Thyroid gland (tissue), 4 donors: ENCODE results near the gene RAET1E. TPM values are rescaled to one million over a fixed set of nuclear protein-coding genes. Genes with fewer than 3 reads are reported as not detected.
"Not testable (repeated sequence)": the region's sequence is repeated elsewhere in the genome, so short reads cannot be mapped to it uniquely, and the experiment has no call there.

Source experiments
- DNase-seq, 2 donors: peaks; one replicate each; pipeline ENCODE4 v3.0.0-alpha.2; 2019
- H3K27ac ChIP-seq, 3 donors: fragments of 200-600 bp; sonication (generic); 1 replicate in 2 of 3; 2 replicates in 1 of 3; pipeline ENCODE4 v1.5.1; 2016 to 2019; ENCODE audit warnings: mild to moderate bottlenecking in 1 of 3, moderate library complexity in 1 of 3
- H3K27me3 ChIP-seq: fragments of 200-600 bp; sonication (generic); one replicate; pipeline ENCODE4 v1.5.1; 2019
- H3K36me3 ChIP-seq, 2 donors: fragments of 200-600 bp; sonication (generic); one replicate each; pipeline ENCODE4 v1.5.1; 2016 to 2019
- H3K4me1 ChIP-seq, 2 donors: fragments of 200-600 bp; sonication (generic); one replicate each; pipeline ENCODE4 v1.5.1; 2017 to 2019
- H3K4me3 ChIP-seq, 3 donors: fragments of 200-600 bp; sonication (generic); replicated peaks in 1 of 3; 1 replicate in 2 of 3; 2 replicates in 1 of 3; pipeline ENCODE4 v1.5.1; 2016; ENCODE audit warnings: mild to moderate bottlenecking in 1 of 3
- H3K9me3 ChIP-seq: fragments of 200-600 bp; sonication (generic); one replicate; pipeline ENCODE4 v1.5.1; 2017
- POLR2A ChIP-seq, 2 donors: fragments of 450-650 bp; IDR thresholded peaks; one replicate each; pipeline ENCODE4 v1.6.1; 2017; ENCODE audit warnings: antibody characterized with exemption in 2 of 2, mild to moderate bottlenecking in 2 of 2, moderate library complexity in 1 of 2
- WGBS, 2 donors: methylation state at CpG; one replicate each; pipeline ENCODE4 v1.1.5; 2017; 5-methylcytosine and 5-hydroxymethylcytosine counted together
- intact Hi-C: fragments of 100-400 bp; cut with DNase I; formaldehyde crosslinking; loops from one replicate; pipeline ENCODE4 v1.15.1; 2023
- total RNA-seq, 4 donors: library from RNA; depleted of rRNA; stranded (reverse); fragments of >200 nt; gene quantifications; one replicate each; pipeline ENCODE4 v1.2.3, GENCODE V29; 2016
- TF ChIP-seq, protein P1 (sequence below), 6 experiments: fragments of 200-600 bp in 3 of 6; fragments of 450-650 bp in 3 of 6; sonication (generic) in 3 of 6; IDR thresholded peaks; one replicate each; pipeline ENCODE4 v1.5.1; 2016 to 2019; ENCODE audit warnings: antibody characterized with exemption in 6 of 6, mild to moderate bottlenecking in 2 of 6, inconsistent platforms in 1 of 6, moderate library complexity in 1 of 6

Gene RAET1E
- total RNA-seq, 4 donors from 2014 or later = 1.7 TPM; not detected in 3

DNA sequence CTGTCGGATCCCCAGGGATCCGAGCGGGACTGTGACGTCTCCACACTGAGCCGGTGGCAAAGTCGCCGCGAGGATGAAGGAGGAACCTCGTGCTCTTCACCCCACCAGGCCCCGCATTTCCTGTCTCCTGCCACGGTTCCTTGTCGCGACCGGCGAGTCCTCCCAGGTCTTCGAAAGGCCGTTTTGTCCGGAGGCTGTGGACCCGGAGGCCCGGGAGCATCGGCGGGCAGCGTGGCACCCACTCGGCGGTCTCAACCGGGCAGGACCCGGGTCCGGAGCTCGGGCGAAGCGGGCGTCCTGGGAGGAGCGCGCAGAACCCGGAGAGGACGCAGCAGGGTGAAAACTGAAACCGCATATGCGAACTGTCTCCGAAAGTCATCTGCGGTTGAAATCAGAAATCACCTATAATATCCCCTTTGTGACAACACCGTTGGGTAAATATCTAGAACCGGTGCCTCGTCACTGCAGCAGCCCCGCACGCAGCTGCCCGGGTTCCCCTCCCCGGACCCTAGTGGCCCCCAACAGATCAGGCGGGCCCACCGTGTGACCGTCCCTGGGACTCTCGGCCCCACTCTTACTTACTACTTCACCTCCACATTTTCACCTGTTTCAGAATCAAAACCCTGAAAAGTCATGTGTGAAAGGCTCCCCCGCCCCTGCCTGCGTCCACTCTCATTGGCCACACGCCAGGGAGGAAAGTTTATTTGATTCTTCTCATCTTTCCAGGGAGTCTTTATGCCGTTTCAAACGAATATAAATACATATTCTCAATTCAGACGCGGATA lies 40.9 kb upstream of the RAET1E start:
- H3K9me3 ChIP-seq = no peaks in the 10 kb centered on the region
- no peak overlapping the region for H3K27ac ChIP-seq
- H3K36me3 ChIP-seq = no peaks in the 10 kb centered on the region
- TF ChIP-seq, protein P1, sequence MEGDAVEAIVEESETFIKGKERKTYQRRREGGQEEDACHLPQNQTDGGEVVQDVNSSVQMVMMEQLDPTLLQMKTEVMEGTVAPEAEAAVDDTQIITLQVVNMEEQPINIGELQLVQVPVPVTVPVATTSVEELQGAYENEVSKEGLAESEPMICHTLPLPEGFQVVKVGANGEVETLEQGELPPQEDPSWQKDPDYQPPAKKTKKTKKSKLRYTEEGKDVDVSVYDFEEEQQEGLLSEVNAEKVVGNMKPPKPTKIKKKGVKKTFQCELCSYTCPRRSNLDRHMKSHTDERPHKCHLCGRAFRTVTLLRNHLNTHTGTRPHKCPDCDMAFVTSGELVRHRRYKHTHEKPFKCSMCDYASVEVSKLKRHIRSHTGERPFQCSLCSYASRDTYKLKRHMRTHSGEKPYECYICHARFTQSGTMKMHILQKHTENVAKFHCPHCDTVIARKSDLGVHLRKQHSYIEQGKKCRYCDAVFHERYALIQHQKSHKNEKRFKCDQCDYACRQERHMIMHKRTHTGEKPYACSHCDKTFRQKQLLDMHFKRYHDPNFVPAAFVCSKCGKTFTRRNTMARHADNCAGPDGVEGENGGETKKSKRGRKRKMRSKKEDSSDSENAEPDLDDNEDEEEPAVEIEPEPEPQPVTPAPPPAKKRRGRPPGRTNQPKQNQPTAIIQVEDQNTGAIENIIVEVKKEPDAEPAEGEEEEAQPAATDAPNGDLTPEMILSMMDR (IDR thresholded peaks at IDR 0.05) = no peak
- no peak for TF ChIP-seq POLR2A (IDR thresholded peaks at IDR 0.05)
- peaks cover 16 to 20% of the 10 kb centered on the region in 2 donors for H3K4me1 ChIP-seq
- H3K4me3 ChIP-seq = peak overlapping the region in 2 of 3 donors; percentile 18 to 38
- H3K27me3 ChIP-seq = peaks cover 26% of the 10 kb centered on the region
- intact Hi-C loops = loop anchor here (5.0 kb wide), 1 partner anchor 129 kb away; the partner anchor contains the start of gene ULBP3
- WGBS, 2 donors = 3 to 4% methylated on average over 41 to 45 of the region's 58 CpGs
- DNase-seq = peak; percentile 21 to 25

DNA sequence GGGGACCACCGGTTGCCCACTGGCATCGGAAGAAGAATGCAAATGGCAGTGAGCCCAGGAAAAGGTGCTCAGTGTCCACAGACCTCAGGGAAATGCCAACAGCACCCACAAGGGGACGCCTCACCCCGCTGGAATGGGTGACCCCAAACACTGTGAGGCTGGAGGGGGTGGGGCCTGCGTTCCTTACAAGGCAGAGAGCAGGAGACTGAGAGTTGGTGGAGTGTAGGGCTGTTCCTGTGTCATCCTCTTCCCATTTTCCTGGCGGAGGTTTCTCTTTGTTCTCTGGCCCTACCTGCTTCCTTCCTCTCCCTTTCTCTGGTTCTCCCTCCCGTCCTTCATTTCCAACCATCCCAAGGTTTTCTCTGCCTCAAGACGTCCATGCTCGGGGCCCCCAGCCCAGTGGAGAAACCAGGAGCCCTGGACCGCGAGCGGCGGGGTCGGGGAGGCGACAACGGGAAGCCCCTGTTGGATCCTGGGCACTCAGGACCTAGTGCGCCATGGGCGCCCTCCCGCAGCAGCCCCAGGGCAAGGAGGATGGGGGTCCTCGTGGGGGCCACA lies 40.2 kb upstream of the RAET1E start:
- not testable (repeated sequence) for DNase-seq, H3K9me3 ChIP-seq, H3K36me3 ChIP-seq, H3K27ac ChIP-seq
- peaks cover 16 to 20% of the 10 kb centered on the region in 2 donors for H3K4me1 ChIP-seq
- H3K4me3 ChIP-seq = peak overlapping the region in 2 of 3 donors; percentile 18 to 38
- H3K27me3 ChIP-seq = peaks cover 26% of the 10 kb centered on the region
- 1 to 5% methylated on average over 12 to 13 of the region's 20 CpGs for WGBS, 2 donors
- intact Hi-C loops = loop anchor here (5.0 kb wide), 1 partner anchor 129 kb away; the partner anchor contains the start of gene ULBP3

DNA sequence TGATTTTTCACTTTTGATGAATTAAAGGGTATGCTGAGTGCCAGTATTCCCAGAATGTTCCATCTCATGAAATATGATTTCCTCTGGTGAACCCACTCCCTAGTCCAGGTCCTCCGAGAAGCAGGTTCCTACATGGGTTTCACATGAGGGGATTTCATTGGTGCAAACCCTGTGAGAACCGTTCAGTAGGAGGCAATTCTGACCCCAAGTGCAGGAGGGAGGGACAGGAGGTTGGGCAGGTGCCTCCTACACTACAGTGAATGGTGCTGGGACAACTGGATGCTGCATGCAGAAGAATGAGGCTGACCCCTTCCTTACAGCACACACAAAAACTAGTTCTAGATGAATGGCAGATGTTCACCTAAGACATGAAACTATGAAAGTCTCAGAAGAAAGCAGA lies 38.8 kb upstream of the RAET1E start:
- intact Hi-C loops = loop anchor here (5.0 kb wide), 1 partner anchor 131 kb away; the partner anchor contains the start of gene ULBP3
- no peak for DNase-seq
- peaks cover 12 to 16% of the 10 kb centered on the region in 2 donors for H3K4me1 ChIP-seq
- no peak overlapping the region for H3K4me3 ChIP-seq
- H3K36me3 ChIP-seq = no peaks in the 10 kb centered on the region
- TF ChIP-seq, protein P1 (IDR thresholded peaks at IDR 0.05) = no peak
- no peak for TF ChIP-seq POLR2A (IDR thresholded peaks at IDR 0.05)
- no peak overlapping the region for H3K27ac ChIP-seq
- H3K9me3 ChIP-seq = no peaks in the 10 kb centered on the region
- peaks cover 26% of the 10 kb centered on the region for H3K27me3 ChIP-seq
- 64 to 70% methylated on average over 2 of the region's 2 CpGs for WGBS, 2 donors

DNA sequence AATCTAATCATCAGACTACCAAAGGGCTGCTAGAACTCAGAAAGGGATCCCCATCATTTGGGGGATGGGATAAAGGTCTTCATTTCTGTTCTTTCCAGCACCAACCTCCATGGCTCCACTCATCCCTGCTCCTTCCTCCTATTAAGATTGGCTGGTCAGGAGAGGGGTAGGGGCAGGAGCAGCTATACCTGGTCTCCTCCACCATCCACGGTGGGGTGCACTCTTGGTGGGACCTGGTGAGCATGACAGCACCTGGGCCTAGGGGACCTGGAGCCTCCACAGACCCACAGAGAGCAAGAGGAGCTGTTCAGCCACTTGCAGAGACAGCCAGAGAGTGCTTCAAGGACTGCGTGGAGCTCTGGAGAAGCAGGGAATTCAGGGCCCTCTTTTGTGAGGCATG lies 37.8 kb upstream of the RAET1E start:
- H3K27ac ChIP-seq = no peak overlapping the region
- H3K36me3 ChIP-seq = no peaks in the 10 kb centered on the region
- TF ChIP-seq POLR2A (IDR thresholded peaks at IDR 0.05) = no peak
- TF ChIP-seq, protein P1 (IDR thresholded peaks at IDR 0.05) = no peak
- H3K4me3 ChIP-seq = no peak overlapping the region
- 55 to 80% methylated on average over 1 to 2 of the region's 2 CpGs for WGBS, 2 donors
- H3K4me1 ChIP-seq = peaks cover 11 to 12% of the 10 kb centered on the region in 2 donors
- H3K9me3 ChIP-seq = no peaks in the 10 kb centered on the region
- intact Hi-C loops = loop anchor here (2.0 to 5.0 kb wide), 2 partner anchors 81 to 132 kb away; partner anchors contain the start of gene ULBP3
- no peak for DNase-seq
- peaks cover 24% of the 10 kb centered on the region for H3K27me3 ChIP-seq

DNA sequence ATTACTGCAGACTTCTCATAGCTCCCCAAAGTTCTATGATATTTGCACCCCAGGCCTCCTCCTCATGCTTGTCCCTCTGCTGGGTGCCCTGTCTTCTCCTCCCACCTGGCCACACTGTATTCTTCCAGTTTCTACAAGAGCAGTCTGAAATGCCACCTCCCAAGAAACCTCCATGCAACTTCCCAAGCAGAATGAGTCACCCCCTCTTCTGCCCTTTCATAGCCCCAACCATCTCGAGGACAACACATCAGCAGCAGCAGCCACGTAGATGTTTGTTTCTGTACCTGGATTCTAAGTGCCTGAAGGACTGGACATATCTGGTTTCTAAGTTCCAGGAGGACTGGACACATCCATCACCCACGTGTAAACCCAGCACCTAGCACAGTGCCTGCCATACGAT lies 37.3 kb upstream of the RAET1E start:
- Histone ChIP-seq H3K27me3 (peaks cover 20% of the 10 kb centered on the region), H3K36me3 (no peaks in the 10 kb centered on the region), H3K4me3 (no peak overlapping the region), H3K4me1 (peaks cover 11 to 12% of the 10 kb centered on the region in 2 donors), H3K9me3 (no peaks in the 10 kb centered on the region), H3K27ac (no peak overlapping the region)
- WGBS, 2 donors = 67 to 79% methylated on average over 4 of the region's 4 CpGs
- intact Hi-C loops = loop anchor here (2.0 to 5.0 kb wide), 2 partner anchors 82 to 132 kb away; partner anchors contain the start of gene ULBP3
- DNase-seq = no peak
- TF ChIP-seq, protein P1 (IDR thresholded peaks at IDR 0.05) = no peak
- TF ChIP-seq POLR2A (IDR thresholded peaks at IDR 0.05) = no peak
